ENCODE results near the gene CFAP46.

Gene CFAP46

GRCh38 chr10:132943791-132944404 is 1.5 kb upstream of the CFAP46 start:
- no peak for TF ChIP-seq CTCF (conservative IDR thresholded peaks at IDR 0.05)
- H3K27ac ChIP-seq: no peak overlapping the region

GRCh38 chr10:132943058-132943790 is 854 bp upstream of the CFAP46 start:
- no peak for TF ChIP-seq CTCF (conservative IDR thresholded peaks at IDR 0.05)
- no peak overlapping the region for H3K27ac ChIP-seq

- TF ChIP-seq CTCF (conservative IDR thresholded peaks at IDR 0.05): no peak
- H3K27ac ChIP-seq: no peak overlapping the region
Measured at GRCh38 chr10:132941640-132942051, 724 bp downstream of the CFAP46 start.

- no peak for TF ChIP-seq CTCF (conservative IDR thresholded peaks at IDR 0.05)
- H3K27ac ChIP-seq: no peak overlapping the region
Measured at GRCh38 chr10:132940791-132941465, 1.4 kb downstream of the CFAP46 start.

- H3K27ac ChIP-seq: no peak overlapping the region
Measured at GRCh38 chr10:132939957-132940790, 2.2 kb downstream of the CFAP46 start.

GRCh38 chr10:132939378-132939955 is 2.9 kb downstream of the CFAP46 start:
- H3K27ac ChIP-seq: no peak overlapping the region
- TF ChIP-seq CTCF (conservative IDR thresholded peaks at IDR 0.05): no peak

More at GRCh38 chr10:132939957-132940790, 2.2 kb downstream of the CFAP46 start:
- peak; percentile 92 for TF ChIP-seq CTCF (conservative IDR thresholded peaks at IDR 0.05)
